ENCODE measurements around the gene TUBA3C. TPM values are rescaled to one million over a fixed set of nuclear protein-coding genes. Genes with fewer than 3 reads are reported as not detected.

The TUBA3C gene
- total RNA-seq, 4 donors from 2014 or later = not detected

DNA sequence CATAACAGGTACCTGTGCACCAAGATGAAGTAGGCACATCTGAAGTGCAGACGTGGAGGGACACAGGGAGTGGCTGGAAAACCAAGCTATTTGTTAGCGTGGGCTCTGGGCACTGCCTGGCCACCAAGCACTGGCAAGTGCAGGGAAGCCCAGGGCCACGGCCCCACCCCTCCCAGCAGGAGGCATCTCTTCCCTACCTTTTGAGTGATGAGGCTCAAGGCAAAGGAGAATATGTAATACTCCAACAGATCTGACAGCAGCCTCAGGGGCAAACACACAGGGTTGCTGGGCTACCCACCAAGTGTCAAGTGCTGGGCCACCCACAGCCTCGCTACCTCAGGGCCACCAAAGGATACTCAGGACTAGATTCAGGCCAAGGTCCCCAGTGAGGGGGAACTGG lies 11.6 kb downstream of the TUBA3C start:
- TF ChIP-seq, protein P1, sequence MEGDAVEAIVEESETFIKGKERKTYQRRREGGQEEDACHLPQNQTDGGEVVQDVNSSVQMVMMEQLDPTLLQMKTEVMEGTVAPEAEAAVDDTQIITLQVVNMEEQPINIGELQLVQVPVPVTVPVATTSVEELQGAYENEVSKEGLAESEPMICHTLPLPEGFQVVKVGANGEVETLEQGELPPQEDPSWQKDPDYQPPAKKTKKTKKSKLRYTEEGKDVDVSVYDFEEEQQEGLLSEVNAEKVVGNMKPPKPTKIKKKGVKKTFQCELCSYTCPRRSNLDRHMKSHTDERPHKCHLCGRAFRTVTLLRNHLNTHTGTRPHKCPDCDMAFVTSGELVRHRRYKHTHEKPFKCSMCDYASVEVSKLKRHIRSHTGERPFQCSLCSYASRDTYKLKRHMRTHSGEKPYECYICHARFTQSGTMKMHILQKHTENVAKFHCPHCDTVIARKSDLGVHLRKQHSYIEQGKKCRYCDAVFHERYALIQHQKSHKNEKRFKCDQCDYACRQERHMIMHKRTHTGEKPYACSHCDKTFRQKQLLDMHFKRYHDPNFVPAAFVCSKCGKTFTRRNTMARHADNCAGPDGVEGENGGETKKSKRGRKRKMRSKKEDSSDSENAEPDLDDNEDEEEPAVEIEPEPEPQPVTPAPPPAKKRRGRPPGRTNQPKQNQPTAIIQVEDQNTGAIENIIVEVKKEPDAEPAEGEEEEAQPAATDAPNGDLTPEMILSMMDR (IDR thresholded peaks at IDR 0.05; ENCODE audit: low read depth) = no peak

GRCh38 chr13:19169496-19169895 lies 12.1 kb downstream of the TUBA3C start:
- TF ChIP-seq, protein P1 (IDR thresholded peaks at IDR 0.05; ENCODE audit: low read depth) = no peak

DNA sequence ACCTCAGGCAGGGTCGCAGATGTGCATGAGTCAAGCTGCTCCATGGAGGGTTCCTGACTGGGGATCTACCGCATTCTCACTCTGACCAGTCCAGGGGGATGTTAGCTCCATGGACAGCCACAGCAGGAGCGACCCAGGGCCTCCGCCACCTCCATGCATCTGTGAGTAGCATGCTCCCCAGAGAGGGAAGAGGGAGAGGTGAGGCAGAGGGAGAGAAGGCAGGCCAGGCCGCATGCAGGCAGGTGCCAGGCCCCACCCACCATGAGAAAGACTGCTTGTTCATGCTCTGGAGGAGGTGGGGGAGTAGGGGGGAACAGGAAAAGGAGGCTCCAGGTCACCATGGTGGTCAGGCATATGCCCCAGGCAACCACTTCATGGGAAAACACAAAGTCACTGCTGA lies 20.3 kb downstream of the TUBA3C start:
- TF ChIP-seq, protein P1 (IDR thresholded peaks at IDR 0.05; ENCODE audit: low read depth) = no peak

DNA sequence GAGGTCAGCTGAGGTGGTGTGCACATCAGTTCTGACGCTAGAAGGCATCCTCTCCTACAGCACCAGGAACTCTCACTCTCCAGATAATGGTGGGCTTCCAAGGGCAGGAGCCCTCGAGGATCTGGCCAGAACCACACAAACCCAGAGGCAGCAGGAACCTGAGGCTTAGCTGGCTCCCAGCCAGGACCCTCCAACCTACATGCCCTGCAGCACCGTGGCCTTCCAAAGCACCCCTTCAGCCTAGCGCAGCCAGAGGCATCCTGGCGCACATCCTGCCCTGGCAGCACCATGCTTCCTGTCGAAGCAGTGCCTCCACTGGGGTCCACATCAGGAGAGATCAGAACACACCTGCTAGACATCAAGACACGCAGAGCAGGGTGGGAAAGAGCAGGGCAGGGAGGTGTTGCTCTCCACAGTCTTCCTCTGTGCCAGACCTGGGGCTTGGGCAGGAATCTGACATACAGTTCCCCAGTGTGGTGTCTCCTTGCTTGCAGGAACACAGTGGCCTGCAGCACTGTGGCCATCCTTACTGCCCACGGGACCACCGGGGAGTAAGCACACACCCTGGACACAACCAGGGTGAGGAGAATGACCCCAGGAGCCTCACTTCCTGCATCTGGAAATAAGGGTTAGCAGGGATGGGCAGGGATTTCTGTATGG lies 21.7 kb downstream of the TUBA3C start:
- TF ChIP-seq, protein P1 (IDR thresholded peaks at IDR 0.05; ENCODE audit: low read depth) = no peak

DNA sequence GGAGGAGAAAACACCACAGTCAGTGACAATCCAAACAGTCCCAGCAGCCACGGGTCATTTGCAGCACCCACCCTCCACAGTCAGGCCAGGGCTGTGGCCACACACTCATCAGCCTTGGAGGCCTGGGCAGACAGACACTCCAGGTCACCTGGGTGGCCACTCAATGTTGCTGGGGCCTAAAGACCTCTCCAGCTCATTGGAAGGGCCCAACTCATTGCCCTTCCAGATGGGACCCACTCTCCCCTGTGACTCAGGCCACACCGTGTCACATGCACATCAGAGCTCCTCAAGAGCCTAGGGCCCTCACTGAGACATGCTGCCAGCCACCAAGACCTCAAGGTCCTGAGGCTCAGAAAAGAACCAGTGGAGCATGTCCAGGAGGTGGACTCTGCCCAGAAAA lies 22.4 kb downstream of the TUBA3C start:
- TF ChIP-seq, protein P1 (IDR thresholded peaks at IDR 0.05; ENCODE audit: low read depth) = no peak

GRCh38 chr13:19158526-19159174 lies 23.0 kb downstream of the TUBA3C start:
- TF ChIP-seq, protein P1 (IDR thresholded peaks at IDR 0.05; ENCODE audit: low read depth) = no peak

DNA sequence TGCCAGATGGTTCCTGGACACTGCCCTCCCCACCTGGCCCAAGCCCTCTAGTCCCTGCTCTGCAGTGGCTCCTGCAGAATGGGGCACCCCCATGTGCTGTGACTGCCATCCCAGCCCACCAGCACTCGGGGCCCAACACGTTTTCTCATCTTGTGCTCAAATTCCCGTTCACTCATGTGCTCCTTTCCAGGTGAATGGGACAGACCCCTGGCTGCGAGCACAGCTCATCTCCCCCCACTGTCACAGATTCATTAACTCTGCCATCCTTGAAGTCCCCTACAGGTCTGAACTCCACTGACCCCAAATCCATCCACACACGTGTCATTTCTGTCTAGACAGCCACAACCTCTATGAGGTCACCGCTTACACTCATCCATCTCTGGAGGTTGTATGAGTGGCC lies 23.6 kb downstream of the TUBA3C start:
- TF ChIP-seq, protein P1 (IDR thresholded peaks at IDR 0.05; ENCODE audit: low read depth) = no peak
